Measurements from ENCODE around the gene DUSP6. TPM values are rescaled to one million over a fixed set of nuclear protein-coding genes. Genes with fewer than 3 reads are reported as not detected.

DUSP6 gene, protein sequence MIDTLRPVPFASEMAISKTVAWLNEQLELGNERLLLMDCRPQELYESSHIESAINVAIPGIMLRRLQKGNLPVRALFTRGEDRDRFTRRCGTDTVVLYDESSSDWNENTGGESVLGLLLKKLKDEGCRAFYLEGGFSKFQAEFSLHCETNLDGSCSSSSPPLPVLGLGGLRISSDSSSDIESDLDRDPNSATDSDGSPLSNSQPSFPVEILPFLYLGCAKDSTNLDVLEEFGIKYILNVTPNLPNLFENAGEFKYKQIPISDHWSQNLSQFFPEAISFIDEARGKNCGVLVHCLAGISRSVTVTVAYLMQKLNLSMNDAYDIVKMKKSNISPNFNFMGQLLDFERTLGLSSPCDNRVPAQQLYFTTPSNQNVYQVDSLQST
- 24.3 and 24.4 TPM in 2 replicates for total RNA-seq (2014; rRNA removed; shearing (Covaris generic); ENCODE audit: low replicate concordance)

DNA sequence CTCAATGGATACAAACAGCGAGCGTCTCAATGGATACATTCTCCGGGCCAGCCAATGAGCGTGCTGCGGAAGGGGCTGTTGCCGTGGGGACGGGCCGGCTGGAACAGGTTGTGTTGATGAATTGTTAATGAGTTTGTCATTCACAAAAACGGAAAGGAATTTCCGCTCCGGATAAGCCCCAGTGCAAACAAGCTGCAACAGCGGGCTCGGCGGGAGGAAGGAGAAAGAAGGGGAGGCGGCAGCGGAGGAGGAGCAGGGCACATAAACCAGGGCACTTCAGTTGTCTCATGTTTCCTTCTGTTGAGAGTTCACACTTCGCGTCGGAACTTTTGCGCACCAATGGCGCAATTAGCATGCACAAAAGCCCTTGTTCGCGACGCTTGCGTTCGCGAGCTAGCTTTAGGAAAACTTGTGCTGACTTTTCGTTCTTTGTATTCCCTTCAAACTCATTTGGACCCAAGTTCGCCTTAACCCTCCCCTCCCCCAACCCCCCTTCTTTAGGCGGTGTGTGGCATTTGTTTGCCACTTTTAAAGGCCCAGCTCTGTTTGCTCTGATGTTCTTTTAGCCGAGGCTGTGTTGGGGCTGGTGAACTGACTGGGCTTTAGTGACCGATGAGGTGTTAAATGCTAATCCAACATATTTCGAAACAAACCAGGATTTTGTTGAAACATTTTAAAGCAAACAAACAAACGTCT lies at the start of gene DUSP6:
Gene DUSP6 (minus strand): TSS at position 10 of the 696 bp plus-strand sequence. CDS start 462 bp downstream, outside the sequence.
- peak; percentile 98 for DNase-seq (ENCODE audit: low read depth)
- in situ Hi-C loops (cut with HindIII; ENCODE audit: low pct_unique_long_range_greater_than_20kb, low sequenced_read_pairs): no loop called here

DNA sequence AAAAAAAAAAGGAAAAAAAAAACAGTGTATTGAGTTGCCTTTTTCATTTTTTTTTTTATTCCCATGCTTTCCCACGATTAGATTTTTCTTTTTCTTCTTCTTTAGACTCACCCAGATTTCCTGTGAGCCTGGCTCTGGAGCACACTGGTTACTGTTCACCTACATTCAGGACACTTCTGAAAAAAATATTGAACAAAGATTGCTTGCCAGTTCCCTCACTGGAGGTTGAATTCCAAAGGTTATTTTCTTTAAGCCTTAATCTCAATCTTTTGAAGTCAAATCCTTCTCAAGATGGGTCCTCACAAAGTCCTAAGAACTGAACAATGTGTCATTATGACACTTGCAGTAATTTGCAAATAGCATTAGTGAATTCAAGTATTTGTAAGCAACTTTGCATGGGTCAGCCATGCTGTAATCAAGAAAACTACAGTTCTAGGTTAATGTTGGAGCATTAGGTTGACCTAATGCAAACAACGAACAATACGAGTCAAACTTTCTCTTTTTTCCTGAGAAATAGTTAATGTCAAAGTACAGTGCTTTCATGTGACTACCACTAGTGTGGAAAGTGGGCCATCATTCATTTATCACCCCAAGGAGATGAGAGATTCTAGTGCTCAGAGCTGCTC lies 49.2 kb upstream of the DUSP6 start:
- in situ Hi-C loops (cut with HindIII; ENCODE audit: low pct_unique_long_range_greater_than_20kb, low sequenced_read_pairs): no loop called here
- DNase-seq (ENCODE audit: low read depth): no peak

DNA sequence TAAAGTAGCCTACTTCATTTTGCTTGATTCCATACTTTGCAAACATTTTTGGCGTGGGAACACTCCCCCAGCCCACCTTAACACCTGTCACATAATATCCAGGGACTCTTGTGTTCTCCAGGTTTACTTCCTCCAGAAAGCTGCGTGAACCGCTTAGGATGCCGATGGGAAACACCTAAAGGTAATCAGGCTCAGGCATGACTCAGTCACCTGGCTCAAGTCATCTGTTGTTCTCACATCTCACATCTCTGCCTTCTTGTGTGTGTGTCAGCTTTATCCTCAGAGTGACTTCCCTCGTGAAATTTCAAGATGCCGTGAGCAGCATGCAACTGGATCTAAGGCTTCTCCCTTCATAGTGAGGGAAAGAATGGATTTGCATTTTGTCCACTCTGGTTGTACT lies 48.1 kb upstream of the DUSP6 start:
- DNase-seq (ENCODE audit: low read depth): no peak
- in situ Hi-C loops (cut with HindIII; ENCODE audit: low pct_unique_long_range_greater_than_20kb, low sequenced_read_pairs): no loop called here

DNA sequence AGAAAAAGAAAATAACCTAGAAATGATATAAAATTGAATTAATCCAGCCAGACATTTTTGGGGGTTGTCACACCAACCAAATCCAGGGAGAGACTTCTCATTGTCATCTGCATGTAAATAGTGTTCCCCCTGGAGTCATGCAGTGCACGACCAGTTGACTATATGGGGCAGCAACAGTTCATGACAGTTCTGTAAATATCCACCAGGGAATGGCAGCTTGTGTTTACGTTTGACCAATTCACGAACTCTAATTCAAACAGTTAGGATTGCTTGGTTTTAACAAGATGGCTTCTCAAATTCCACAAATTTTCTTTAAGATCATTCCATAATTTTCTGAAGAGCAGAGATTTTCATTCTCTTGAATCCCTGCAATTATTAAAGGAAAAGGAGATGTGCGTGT lies 43.4 kb upstream of the DUSP6 start:
- no peak for DNase-seq (ENCODE audit: low read depth)
- in situ Hi-C loops (cut with HindIII; ENCODE audit: low pct_unique_long_range_greater_than_20kb, low sequenced_read_pairs): no loop called here

DNA sequence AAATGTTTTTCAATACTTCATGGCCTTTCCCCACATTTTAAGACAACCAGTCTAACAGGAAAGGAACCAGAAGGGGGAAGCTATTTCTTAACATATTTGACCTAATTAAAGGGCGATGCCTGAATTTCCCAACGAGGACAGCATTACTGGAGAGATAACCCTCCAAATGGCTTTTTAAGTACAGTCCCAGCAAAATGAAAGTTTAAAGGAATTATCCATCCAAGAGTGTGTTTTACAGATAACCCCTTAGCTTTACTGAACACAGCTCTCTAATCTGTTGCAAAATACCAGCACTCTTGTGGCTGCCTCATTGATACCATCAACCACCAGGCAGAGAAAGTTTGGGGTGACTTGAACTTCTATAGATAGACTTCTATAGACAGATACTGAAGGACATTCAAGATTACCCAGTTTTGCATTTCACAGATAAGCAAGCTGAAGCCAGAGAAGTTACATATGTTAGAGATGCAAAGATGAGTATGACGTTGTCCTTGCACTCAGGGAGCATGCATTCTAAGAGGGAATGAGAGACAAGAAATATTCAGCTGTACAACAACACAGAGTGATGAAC lies 41.3 kb upstream of the DUSP6 start:
- in situ Hi-C loops (cut with HindIII; ENCODE audit: low pct_unique_long_range_greater_than_20kb, low sequenced_read_pairs): no loop called here
- no peak for DNase-seq (ENCODE audit: low read depth)

DNA sequence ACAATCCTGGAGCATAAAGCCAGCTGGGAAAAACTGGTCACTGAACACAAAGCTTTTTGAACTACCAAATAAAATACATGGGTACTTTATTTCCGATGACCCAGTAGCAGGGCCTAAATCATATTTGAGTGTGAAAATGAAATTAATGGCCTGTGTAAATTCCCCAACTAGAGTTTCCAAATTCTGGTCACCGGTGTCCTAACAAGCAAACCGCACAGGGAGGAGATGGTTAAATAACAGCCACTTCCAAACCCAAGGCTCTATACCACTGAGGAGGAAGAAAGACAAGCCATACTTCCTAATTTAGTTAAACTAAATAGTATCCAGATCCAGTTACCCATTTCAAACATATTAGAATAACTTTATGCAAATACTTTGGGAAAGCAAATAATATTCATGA lies 40.1 kb upstream of the DUSP6 start:
- no peak for DNase-seq (ENCODE audit: low read depth)
- in situ Hi-C loops (cut with HindIII; ENCODE audit: low pct_unique_long_range_greater_than_20kb, low sequenced_read_pairs): no loop called here

DNA sequence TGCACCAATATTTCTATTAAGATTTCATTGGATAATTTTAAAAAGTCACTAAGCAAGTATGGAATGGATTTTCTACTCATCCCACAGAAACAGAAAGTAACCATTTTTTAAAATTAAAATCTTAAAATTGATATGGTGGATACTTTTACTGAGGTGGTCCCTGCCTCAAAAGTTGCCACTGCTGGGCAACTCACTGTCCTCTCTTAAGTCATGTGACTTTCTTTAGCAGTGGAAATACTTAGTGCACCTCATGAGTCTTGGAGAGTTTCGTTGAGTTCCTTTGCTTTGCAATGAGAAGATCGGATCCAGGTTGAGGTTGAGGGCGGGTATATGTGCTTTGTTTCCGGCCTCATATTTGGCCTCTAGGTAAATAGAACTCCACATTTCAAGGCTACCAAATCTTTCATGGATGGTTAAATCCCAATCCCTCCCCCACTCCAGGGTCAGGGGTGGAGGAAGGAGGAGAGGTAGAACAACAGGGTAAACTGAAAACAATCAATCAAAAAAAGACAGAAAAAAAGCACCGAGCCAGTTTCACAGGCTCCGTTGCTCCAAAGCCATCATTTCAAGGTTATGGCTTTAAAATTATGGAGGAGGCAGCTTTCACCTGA lies 39.5 kb upstream of the DUSP6 start:
- in situ Hi-C loops (cut with HindIII; ENCODE audit: low pct_unique_long_range_greater_than_20kb, low sequenced_read_pairs): no loop called here
- no peak for DNase-seq (ENCODE audit: low read depth)

DNA sequence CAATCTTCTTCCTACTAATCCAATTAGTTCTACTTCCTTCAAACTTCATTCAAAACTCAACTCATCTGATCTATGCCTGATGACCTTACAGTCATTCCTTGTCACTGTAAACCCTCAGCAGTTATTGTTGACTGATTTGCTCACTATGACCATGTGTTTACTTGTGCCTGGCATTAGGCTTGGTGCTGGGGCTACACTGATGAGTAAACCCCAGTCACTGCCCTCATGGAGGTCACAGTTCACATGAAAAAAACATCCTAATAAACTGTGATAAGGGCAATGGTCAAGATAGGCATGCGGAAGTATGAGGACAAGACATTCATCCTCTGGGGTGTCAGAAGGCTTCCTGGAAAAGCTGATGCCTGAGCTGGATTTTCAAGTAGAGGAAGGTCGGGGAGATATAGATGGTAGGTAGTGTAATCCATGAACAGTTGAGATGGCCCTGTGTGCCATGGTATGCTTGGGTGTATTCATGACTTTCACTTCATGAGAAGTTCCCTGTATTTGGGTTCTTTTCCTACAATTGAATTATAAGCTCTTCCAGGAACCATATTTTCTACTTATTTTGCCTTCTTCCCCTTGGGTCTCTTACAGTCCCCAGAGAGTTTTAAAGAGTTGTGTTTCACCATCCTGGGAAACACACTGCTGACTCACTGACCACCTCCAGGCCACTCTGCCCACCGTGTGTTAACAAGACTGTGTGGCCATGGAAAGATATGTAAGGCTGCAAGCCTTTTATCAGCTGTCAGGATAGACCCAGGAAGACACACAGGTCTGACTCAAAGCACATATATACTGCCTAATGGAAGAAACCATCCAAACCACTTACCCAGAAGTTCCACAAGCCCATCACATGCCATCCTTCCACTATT lies 38.7 kb upstream of the DUSP6 start:
- DNase-seq (ENCODE audit: low read depth): peak; percentile 30

DNA sequence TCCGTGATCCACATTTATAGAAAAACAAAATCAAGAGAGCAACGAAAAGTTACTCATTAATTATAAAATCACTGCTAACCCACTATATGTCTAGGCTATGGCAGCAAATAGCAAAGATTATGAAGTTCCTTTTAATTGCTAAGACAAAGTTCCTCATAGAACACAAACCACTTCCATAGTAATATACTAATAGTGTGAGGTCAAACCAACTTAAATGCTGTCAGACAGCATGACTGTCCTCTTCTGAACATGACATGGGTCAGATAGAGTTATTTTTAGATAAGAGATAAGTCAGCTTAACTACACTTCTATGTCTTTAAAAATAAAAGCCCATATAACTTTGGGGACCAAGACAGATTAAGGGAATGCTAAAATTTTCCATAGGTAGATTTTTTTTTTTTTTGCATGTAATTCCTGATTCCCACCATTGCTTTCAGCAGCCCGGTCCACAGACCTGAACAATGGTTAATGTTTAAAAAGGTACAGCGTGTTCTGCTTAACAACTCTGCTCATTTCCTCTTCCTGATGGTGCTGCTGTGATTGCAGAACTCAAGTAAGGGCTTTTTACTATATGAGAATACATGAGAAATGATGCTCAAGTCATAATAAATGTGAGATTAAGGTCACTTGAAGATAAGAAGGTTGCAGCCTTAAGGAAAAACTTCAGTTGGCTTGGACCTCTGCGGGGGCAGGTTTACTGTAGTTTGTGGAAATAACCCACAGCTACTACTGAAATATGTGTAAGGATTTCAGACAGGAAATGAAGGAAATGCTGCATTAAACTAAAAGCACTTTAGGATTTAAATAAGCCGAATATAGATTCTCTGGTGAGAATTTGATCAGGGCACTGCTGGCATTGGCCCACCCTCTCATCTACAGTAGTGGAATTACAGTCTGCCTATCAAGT lies 37.7 kb upstream of the DUSP6 start:
- DNase-seq (ENCODE audit: low read depth): peak; percentile 38
- in situ Hi-C loops (cut with HindIII; ENCODE audit: low pct_unique_long_range_greater_than_20kb, low sequenced_read_pairs): no loop called here

More for the DNA sequence above, 38.7 kb upstream of the DUSP6 start:
- in situ Hi-C loops (cut with HindIII; ENCODE audit: low pct_unique_long_range_greater_than_20kb, low sequenced_read_pairs): no loop called here

DNA sequence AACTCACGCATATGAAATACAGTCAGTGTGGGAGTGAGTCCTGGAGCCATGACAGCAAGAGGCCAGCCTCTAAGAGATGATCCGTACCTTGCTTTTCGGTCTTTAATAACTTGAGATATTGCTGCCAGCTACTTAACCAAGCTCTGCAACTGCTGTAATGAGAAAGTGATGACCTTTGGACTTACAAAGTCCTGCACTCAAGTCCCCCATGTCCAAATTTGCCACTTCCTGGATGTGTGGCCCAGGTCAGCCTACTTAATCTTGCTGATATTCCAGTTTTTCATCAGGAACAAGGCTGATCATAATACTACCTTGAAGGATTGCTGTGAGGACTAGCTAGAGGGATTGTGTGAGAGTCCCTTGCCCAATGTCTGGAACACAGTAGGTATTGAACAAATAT lies 33.8 kb upstream of the DUSP6 start:
- DNase-seq (ENCODE audit: low read depth): no peak
- in situ Hi-C loops (cut with HindIII; ENCODE audit: low pct_unique_long_range_greater_than_20kb, low sequenced_read_pairs): no loop called here

DNA sequence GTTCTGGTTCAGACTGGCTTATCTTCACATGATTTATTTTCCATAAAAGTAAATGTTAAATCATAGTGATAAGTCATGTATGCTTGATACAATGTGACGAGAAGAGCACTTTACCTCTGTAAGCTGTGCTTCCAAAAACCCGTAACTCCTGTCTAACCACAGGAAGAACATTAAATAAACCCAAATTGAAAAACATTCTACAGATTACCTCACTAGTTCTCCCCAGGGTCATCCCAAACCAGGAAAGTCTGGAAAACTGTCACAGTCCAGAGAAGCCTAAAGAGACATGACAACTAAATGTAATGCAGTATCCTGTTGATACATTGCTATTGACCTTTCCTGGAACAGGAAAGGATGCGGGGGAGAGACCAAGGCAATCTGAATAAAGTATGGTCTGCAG lies 32.5 kb upstream of the DUSP6 start:
- in situ Hi-C loops (cut with HindIII; ENCODE audit: low pct_unique_long_range_greater_than_20kb, low sequenced_read_pairs): no loop called here
- DNase-seq (ENCODE audit: low read depth): no peak

DNA sequence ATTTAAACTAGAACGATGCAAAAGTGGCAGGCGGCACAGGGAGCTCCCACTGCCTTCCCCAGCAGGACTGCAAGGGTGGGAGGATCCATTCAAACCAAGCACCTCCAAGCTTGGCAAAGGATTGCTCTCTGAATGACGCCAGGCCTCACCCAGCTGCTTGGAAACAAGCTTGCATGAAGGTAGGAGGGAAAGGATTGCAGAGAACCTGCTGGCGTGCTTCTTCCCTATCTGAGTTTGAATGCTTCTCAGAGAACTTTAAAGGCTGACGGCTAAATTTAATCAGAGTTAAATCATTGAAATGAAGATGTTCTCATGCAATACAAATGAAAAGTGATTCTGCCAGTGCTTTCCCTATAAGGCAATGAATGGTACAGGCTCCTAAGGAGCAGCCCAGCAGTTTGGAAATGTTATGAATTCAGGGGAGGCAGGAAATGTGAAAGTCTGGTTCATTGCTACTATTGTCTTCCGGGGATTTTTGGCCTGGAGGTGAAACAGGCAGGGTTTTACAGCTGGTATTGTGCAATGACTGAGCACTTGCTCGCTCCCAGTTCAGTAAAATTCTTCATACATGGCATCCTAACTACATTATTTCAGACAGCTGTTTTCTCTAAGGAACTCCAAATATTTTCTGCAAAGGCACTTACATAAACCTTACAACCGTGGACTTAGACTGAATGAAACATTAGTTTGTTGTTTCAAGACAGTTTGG lies 31.9 kb upstream of the DUSP6 start:
- in situ Hi-C loops (cut with HindIII; ENCODE audit: low pct_unique_long_range_greater_than_20kb, low sequenced_read_pairs): no loop called here
- no peak for DNase-seq (ENCODE audit: low read depth)

DNA sequence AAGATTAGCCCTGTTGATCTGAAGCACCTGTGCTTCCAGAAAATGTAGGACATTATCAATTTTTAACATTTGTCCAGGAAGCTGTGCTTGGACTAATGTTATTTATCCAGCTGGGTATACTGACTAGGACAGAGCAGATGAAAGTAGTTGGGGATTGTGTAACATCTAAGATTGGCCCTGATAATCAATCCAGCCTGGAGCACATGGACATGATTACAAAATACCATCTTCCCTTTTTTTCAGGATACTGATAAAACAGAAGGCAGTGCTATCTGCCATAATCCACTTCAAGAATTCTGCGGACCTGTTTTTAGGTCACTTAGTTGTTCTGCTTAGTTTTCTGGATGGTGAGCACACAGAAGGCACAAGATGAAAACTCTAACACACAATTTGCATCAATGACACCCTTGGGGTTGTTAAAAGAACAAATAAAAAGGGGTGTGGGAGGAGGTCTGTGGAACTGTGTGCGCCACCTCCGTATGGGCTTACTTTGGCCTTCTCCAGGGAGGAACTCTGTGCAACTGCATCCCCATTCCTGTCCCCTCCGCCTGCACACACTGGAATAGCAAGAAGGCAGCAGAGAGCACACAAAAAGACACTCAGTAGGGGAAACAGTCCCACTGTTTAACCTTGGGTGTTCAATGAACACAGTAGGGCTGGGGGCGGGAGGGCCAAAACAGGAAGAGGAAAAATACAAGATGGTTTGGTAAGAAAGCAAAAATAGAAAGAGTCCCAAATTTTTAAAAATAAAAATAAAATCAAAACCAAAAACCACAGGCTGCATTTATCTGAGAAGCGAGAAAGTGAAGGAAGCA lies 31.1 kb upstream of the DUSP6 start:
- in situ Hi-C loops (cut with HindIII; ENCODE audit: low pct_unique_long_range_greater_than_20kb, low sequenced_read_pairs): no loop called here
- no peak for DNase-seq (ENCODE audit: low read depth)

DNA sequence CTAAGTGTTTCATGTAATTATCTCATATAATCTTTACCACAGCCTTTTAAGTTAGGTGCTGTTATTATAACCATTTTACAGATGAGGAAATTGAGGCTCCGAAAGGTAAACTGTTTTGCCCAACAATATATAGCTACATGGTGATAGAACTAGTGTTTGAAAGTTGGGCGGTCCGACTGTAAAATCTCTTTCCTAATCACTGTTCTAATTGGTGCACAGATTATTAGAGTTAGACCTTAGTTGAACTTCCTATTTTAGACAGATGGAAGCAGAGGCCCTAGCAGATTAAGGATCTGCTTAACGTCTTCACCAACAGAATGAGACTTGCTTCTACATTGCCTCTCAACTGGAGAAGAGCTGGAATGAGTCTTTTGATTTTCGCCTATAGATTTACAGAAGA lies 30.0 kb upstream of the DUSP6 start:
- no peak for DNase-seq (ENCODE audit: low read depth)
- in situ Hi-C loops (cut with HindIII; ENCODE audit: low pct_unique_long_range_greater_than_20kb, low sequenced_read_pairs): no loop called here

DNA sequence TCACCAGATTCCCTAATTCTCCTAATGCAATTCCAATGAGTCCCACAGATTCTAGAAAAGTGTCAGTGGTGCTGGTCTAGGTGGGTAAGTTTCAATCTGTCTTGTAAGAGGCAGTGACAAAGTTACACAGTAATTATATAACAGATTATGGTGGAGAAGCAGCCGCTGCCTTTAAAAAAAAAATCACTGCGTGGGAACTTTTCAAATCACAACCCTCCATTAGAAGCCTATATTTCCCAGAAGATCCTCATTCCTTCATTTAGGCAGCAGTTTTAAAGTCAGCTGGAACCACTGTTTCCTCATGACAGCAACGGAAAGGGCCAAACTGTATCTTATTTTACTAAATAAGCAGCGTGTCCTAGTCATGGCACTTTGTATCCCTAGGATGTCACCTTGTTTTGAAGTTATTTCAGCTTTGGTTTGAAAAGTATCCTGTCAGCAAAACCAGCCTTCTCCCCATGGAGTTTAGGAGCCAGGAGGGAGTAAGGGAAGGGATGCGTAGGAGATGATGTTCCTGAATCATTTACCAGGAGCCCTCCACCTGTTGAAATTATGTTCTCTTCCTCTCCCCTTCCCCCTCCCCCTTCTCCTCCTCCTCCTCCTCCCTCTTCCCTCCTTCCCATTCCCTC lies 27.7 kb upstream of the DUSP6 start:
- no peak for DNase-seq (ENCODE audit: low read depth)
- in situ Hi-C loops (cut with HindIII; ENCODE audit: low pct_unique_long_range_greater_than_20kb, low sequenced_read_pairs): no loop called here
